SK-MEL-5 (cell line): Measurements from ENCODE around the gene DQX1. TPM values are rescaled to one million over a fixed set of nuclear protein-coding genes. Genes with fewer than 3 reads are reported as not detected.

ENCODE experiments used
- DNase-seq: peaks from one replicate; pipeline ENCODE4 v3.0.0-alpha.2; 2016; ENCODE audit warnings: low read depth, low spot score
- in situ Hi-C: cut with HindIII; loops from 2 replicates; pipeline ENCODE4 v1.10.0; 2016; ENCODE audit warnings: low sequenced_read_pairs, high pct_unique_total_duplicates, low pct_unique_long_range_greater_than_20kb
- total RNA-seq: library from RNA; depleted of rRNA; stranded (reverse); fragments of >200 nt; shearing (Covaris generic); gene quantifications from 2 replicates; pipeline ENCODE4 v1.2.3, GENCODE V29; 2014

The DQX1 gene
- total RNA-seq, 1 experiment from 2014 or later = 0.16 TPM

DNA sequence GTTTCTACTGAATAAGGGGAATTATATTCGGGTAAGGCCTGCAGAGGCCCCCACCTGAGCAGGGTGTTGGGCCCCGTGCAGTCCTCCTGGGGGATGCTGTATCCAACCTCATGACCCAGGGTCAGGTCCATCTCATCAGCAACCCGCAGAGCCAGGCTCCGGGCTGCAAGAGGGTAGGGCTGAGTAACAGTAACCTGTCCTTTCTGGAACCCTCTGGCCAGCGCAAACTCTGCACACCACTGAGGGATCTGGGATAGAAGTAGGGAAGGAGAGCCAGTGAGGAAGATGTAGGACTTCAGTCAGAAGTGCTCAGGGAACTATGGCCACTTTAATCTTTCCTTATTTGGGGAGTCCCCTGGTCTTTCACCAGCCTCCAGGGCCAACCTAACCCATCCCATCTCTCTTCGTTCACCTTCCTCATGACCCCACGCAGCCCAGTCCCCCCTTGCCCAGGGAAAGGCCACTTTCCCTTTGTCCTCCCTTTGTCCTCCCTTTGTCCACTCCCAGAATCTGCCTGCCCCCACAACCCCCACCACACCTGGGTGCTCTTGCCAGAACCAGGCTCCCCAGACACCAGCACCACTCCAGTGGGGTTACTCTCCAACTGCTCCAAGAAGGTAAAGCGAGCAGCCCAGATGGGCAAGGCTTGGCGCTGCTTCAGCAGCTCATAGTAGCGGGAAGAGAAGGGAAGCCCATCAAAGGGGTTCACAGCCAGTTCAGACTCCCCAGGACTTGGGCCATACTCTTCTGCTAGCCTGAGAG, 895 bp downstream of the DQX1 start:
- DNase-seq = no peak
- in situ Hi-C loops = no loop called here

DNA sequence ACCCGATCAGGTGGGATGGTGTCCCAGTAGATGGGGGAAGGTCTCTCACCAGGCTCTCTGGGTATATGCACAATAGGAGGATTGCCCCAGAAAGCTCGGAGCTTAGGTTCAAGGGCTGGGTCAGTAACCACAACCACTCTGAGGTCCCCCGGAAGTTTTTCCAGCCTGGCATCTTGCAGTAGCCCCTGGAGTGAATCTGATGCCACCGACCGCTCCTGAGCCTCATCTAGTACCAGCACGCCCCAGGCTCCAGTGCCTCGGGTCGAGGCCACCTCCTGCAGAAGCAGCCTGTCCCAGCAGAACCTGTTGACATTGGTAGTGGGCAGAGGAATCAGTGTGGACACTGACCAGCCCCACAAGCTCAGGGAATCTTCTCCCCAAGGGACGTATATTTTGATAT, 2.0 kb downstream of the DQX1 start:
- in situ Hi-C loops = no loop called here
- DNase-seq = no peak

DNA sequence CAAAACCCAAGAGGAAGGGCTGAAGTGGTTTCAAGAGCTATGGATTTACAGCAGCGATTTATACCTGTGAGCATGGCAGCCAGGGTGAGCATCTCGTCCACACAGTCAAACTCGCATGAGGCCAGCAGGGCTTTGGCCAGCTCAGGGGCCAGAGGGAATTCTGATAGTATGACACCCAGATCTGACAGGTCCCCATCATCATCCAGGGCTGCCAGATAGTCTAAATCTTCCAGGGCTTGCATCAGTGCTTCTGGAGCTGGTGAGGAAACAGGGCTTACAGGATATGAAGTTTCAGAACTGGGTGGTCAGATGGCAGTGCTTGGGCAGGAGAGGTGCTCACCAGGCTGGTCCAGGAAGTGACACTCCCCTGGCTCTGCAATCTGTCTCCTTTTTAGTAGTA, 3.5 kb downstream of the DQX1 start:
- DNase-seq = no peak
- in situ Hi-C loops = no loop called here

DNA sequence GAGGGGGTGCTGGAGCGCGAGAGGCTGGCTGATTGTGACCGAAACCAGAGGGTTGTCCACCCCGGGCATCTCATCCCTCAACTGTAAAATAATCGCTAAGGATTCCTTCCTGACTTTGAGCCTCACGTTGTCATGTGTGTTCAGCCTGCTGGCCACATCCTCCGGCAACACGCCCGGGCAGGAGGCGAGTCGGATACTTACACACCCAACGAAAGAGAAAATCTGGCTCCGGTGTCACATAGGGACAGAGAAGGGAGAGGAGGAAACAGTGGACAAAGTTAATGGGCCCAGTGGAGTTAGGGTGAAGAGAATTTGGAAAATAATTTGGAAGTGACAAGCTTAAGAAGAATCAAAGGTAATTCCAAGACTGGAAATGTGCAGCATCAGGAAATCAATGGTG, 9.4 kb downstream of the DQX1 start:
- no peak for DNase-seq
- in situ Hi-C loops = no loop called here

DNA sequence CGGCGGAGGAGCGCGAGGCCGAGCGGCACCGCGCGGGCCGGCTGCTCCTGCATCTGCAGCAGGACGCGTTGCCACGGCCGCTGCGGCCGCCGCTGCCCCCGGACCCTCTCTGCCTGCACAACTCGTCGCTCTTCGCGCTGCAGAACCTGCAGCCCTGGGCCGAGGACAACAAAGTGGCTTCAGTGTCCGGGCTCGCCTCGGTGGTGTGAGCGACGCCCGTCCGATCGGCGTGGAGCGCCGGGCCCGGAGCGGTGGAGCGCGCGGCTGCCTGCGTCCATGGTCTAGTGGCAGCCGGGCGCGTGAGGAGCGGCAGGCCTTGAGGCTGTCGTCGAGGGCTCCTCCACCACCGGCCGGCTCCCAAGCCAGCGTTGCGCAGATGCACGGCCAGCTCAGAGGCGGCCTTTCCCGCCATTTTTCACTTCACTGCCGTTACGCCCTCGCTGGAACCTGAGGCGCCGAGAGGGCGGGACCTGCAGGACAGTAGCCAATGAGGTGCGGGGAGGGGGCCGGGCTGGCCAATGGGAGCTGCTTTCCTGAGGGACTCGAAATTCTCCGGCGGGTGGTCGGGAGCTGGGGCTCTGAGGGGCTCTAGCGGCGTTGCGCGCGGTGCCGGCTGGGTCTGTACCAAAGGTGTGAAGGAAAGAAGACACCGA, 9.9 kb downstream of the DQX1 start:
- in situ Hi-C loops = no loop called here
- DNase-seq = no peak

DNA sequence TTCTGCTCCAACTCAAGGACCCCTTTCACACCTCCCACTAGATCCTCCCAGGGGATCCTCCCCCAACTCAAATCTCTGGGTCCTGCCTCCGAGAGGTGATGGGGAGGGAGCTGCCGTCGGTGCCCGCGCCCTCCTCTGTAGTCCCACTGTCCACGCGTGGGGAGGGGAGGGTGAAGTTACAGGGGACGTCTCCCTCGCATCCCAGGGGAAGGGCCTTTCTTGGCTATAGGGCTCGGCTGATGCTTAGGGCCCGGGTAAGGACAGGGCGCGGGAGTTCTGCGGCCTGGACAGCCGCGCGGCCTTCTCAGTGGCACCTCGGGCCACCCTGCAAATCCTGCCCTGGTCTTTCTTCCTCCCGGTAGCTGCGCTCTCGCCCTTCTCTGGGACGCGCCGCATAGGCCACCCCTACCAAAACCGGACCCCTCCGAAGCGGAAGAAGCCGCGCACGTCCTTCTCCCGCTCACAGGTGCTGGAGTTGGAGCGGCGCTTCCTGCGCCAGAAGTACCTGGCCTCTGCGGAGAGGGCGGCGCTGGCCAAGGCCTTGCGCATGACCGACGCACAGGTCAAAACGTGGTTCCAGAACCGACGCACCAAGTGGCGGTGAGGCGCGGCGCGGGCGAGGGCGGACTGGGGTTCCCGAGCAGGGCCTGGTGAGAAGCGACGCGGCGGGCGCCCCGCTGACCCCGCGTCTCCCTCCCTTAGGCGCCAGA, 10.6 kb downstream of the DQX1 start:
- in situ Hi-C loops = no loop called here
- no peak for DNase-seq

DNA sequence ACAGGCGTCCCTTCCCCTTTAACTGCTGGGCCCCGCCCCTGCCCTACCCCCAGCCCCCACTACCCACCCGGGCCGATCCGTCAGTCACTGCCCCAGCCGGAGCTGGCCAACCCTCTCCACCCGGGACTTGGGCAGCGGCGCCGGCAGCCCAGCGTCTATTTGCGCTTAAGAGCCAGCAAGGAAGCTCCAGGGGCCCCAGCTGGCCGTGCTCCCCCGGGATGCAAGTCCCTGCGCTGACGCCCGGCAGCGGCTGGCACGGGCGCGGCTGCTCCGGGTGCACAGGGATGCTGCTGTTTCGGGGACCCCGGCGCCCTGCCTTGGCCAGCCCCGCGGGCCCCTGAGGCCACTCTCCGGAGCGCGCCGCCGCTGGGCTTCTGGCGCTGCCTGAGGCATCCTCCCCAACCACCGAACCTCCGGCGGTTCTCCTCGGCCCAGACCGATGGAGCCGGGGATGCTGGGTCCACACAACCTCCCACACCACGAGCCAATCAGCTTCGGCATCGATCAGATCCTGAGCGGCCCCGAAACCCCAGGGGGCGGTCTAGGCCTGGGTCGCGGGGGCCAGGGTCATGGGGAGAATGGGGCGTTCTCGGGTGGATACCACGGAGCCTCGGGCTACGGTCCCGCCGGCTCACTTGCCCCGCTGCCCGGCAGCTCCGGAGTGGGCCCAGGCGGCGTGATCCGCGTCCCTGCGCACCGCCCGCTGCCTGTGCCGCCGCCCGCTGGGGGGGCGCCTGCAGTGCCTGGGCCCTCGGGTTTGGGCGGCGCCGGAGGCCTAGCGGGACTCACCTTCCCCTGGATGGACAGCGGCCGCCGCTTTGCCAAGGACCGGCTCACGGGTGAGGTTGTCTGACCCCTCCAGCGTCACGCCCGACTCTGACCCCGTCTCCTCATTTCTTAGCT, 11.4 kb downstream of the DQX1 start, which contains the start of gene TLX2:
TSS of gene TLX2 (plus strand) at position 83 of the 903 bp plus-strand sequence. CDS start at position 440, 357 bp downstream.
- DNase-seq = no peak
- in situ Hi-C loops = no loop called here

DNA sequence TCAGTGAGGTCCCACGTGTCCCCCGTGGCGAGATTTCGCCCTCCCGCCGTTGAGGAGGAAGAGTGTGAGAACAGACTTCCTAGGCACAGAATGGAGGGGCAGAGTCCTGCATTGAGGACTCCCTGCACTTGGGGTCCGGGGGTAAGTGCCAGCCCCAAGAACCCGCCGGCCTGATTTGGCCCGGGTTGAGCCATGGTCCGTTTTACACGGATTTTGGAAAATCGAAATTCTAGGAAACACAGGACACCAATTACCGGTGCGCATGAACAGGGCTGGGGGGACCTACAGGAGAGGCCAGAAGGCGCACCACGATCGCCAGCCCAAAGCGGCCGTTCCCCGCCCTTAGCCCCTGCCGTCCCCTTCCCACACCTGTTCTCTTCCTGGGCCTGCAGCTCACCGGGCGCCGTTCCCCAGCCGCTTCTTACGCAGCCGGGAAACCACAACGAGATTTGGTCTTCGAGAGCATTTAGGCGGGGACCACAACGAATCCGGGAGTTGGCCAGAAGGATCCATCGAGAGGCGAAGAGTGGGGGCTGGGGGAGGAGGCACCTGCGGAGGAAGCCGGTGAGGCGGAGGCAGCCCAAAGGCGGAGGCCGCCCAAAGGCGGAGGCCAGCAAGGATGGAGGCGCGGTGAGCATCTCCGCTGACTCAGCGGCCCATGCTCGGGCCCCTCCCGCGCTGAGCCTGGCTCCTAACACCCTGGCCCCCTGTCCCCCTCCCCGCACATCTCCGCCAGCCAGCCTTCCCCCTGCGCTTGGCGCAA, 12.2 kb downstream of the DQX1 start:
- no peak for DNase-seq

DNA sequence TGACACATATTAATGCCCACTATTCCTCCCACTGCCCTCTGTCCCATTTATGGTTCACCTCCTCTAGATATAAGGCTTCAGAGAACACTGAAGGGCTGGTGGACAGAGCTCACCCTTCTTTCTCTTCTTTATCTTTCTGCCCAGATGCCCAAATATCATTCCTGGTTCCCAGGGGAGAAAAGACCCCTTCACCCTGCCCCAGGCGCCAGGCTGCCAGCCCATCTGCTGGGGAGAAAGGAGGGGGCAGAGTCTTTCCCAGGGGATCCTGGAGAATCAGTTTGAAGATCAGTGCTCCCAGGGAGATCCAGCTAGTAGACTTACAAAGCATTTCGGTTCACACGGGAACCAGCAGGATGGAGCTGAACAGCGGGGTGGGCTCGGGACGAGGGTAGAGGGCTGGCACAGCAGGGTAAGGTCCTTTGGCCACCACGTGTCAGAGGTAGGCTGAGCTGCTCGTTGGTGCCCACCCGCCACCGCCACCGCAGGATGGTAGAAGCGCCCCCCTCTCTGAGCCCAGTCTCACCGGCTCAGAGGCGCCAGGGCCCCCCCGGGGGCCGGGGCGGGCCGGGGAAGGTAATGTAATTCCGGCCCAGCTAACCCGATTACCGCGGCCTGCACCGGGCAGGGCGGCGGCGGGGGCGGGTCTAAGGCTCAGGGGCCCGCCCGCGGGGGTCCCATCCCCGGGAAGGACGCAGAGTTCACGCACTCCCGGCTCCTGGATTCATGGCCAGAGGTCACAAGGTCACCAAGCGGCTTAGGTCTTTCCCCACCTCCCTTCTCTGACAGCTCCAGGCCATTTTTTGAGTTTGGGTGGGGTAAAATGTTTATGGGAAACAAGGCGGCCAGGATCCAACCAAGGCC, 13.1 kb downstream of the DQX1 start:
- in situ Hi-C loops = no loop called here

More for the DNA sequence above, 12.2 kb downstream of the DQX1 start:
- in situ Hi-C loops = no loop called here

DNA sequence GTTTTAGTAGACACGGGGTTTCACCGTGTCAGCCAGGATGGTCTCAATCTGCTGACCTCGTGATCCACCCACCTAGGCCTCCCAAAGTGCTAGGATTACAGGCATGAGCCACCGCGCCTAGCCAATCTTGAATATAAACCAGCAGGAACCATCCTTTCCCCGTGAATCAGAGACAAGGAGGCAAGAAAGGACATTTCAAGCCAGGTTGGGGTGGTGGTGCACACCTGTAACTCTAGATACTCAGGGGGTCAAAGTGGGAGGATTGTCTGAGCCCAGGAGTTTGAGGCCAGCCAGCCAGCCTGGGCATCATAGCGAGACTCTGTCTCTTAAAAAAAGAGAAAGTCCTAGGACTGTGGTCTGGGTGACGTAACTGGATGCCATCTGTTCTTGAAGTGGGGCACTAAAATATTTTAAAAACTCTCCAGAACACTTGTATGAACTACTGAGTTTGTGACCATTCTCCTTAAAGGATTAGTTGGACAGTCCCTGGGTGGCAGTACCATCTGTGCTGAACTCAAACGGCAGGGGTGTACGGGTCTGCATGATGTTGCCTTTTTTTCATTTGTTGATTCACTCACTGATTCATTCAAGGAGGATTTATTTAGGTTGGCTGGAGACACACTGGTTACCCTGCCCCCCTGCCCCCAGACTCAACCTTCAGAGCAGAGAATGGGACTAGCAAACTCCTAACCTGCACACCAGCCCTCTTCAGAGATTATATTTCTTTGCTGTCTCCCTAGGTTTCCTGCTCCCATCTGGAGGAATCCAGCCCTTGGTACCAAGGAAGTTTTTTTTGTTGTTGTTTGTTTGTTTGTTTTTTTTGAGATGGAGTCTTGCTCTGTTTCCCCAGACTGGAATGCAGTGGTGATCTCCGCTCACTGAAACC, 14.7 kb downstream of the DQX1 start:
- in situ Hi-C loops = no loop called here
- no peak for DNase-seq

More for the DNA sequence above, 13.1 kb downstream of the DQX1 start:
- no peak for DNase-seq

DNA sequence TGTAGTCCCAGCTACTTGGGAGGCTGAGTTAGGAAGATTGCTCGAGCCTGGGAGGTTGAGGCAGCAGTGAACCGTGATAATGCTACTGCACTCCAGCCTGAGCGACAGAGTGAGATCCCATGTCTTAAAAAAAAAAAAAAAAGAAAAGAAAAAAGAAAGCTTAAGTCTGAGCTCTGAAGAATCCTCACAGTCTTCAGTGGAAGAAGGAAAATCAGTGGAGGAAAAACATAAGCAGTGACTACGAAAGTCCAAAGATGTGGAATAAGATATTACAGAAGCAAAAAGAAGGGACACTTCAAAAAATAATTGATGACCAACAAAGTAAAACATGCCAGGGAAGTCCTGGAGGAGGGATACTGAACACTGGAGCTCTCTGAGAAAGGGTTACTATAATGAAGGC, 15.8 kb downstream of the DQX1 start:
- in situ Hi-C loops = no loop called here
- no peak for DNase-seq

DNA sequence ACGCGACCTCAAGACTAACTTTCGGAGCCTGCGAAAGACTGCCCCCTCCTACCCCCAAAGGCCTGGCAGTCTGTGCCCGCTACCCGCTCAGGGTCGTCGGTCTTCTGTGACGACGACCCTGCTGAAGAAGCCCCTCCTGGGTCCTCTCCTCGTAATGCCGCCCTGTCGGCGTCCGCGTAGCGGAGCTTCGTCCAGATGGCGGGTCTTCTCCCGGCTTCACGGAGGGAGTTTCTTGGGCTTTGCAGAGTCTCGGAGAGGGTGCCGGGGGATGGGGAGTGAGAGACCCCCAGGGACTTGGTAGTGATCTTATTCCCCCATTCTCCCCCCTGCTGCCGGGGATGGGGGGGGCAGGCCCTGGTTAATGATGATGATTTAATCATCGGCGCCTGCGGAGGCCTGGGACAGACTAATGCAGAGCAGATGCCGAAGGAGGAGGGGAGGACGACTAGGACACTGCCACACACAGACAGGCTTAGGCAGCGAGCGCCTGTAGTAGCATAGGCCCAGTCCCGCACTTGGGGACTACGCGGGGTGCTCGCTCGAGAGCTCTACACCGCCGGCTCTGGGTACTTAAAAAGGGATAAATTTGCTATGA, 18.0 kb downstream of the DQX1 start:
- in situ Hi-C loops = no loop called here
- peak; percentile 58 for DNase-seq

DNA sequence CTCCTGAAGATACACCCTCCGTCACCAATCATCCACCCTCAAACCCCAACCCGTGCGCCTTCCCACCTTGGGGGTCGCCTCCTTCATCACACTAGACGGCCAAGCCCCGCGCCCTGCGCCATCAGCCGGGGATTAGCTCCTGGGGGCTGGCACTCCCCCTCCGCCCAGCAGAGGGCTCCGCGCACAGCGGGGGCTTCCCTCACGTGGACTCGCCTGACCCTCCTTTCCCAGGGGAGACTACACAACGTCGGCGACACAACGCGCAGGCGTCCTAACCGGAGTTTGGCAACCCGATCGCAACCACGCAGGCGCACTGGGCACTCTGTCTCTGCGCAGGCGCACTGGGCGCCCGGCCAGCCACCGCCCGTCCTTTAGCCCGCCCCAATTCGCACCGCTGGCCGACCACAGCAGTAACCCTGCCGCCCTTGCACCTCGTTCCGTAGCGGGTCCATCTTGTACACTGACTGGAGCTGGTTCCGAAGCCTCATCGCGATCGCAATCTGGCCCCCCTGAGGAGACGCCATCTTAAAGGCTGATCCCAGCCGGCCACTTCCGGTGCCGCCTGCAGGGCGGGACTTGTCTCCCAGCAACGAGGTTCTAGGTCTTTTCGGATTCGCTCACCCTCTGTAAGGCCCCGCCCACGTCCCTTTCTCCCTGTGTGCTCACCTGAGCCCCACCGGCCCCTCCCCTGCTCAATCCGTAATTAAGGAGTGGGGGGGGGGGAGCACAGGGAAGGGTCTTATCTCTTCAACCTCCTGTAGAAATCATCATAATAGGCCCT, 18.7 kb downstream of the DQX1 start, which contains the start of gene PCGF1:
TSS of gene PCGF1 (minus strand) at position 551 of the 781 bp plus-strand sequence. CDS start at position 524, 27 bp downstream.
- in situ Hi-C loops = no loop called here
- DNase-seq = peak; percentile 99
